Heart left ventricle (tissue), 13 donors: ENCODE measurements around the gene CLDN16.

ENCODE experiments used
- CTCF ChIP-seq, 12 donors: fragments of 200-600 bp; sonication (generic) in 4 of 12; IDR thresholded peaks; one replicate each; pipeline versions ENCODE4 v1.5.0 to v1.8.0; 2018 to 2022; ENCODE audit warnings: antibody characterized with exemption in 12 of 12, mild to moderate bottlenecking in 5 of 12
- POLR2A ChIP-seq, 2 donors: fragments of 450-650 bp; IDR thresholded peaks; one replicate each; pipeline ENCODE4 v1.6.1; 2017; ENCODE audit warnings: antibody characterized with exemption in 2 of 2, mild to moderate bottlenecking in 2 of 2, moderate library complexity in 2 of 2
- donor health status: ischemic (EF 13 %, LVEDD 7.1; RV severe dilation, severe dysfunction).
- donor health status: DM: no; HTN: yes; CAD: no.
- donor health status: DM: no; HTN: no; CAD: no.
- donor health status: ischemic (EF 25% LVEDD 6.9; RV normal size, moderate dysfunction).
- donor health status: ischemic (EF 25% LVEDD 5.7; RV mildly dilated, moderate dysfunction).
- donor health status: ischemic (EF 35%, LVEDD 5.7; RV mildly dilated, moderate dysfunction).
- donor health status: nonischemic (EF 11% LVEDD 7.7; RV severe dilation, severe dysfunction).
- donor health status: DM: yes; HTN: yes; CAD: no.
- donor health status: PGD.
- donor health status: ischemic (EF 29% LVEDD 5.4; RV normal size, mild dysfunction).
- donor health status: nonischemic (EF 23%, LVEDD 6.1; RV moderate dilation, normal function).

- TF ChIP-seq CTCF (IDR thresholded peaks at IDR 0.05) (no peak), POLR2A (IDR thresholded peaks at IDR 0.05) (no peak)
Measured at GRCh38 chr3:190426806-190427507, 39.0 kb downstream of the CLDN16 start.
